ENCODE measurements around the gene IPO9.

DNA sequence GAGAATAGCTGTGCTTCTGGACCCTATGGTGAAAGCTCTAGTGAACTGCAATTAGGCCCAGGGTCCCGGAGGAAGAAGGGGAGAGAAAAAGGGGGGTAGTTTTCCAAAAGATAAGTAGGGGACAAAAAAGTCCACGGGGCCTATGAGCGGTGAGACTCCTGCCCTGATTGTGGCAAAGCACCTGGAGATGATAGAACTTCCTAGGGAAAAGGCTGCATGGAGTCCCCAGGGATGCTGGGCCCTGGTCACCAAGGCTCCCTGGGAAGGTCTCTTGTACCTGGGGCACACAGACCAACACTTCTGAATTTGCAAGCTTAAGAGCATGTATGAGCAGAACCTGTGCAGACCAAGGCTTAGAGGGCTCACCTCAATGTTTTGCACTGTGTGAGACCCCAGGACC lies 54.3 kb downstream of the IPO9 start:
- TF ChIP-seq, protein P1, sequence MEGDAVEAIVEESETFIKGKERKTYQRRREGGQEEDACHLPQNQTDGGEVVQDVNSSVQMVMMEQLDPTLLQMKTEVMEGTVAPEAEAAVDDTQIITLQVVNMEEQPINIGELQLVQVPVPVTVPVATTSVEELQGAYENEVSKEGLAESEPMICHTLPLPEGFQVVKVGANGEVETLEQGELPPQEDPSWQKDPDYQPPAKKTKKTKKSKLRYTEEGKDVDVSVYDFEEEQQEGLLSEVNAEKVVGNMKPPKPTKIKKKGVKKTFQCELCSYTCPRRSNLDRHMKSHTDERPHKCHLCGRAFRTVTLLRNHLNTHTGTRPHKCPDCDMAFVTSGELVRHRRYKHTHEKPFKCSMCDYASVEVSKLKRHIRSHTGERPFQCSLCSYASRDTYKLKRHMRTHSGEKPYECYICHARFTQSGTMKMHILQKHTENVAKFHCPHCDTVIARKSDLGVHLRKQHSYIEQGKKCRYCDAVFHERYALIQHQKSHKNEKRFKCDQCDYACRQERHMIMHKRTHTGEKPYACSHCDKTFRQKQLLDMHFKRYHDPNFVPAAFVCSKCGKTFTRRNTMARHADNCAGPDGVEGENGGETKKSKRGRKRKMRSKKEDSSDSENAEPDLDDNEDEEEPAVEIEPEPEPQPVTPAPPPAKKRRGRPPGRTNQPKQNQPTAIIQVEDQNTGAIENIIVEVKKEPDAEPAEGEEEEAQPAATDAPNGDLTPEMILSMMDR (IDR thresholded peaks at IDR 0.05 in 4 of 5, conservative IDR thresholded peaks at IDR 0.05 in 1 of 5): no peak
- no peak for TF ChIP-seq POLR2A (IDR thresholded peaks at IDR 0.05)

Measured in gastrocnemius medialis (tissue), 4 donors.